ENCODE data around the gene CAMTA1. TPM values are rescaled to one million over a fixed set of nuclear protein-coding genes. Genes with fewer than 3 reads are reported as not detected.
A peak's percentile ranks its signal among the peaks of the same experiment; 100 is the strongest.

CAMTA1 gene
- total and polyA plus RNA-seq, 8 donors, result 13.0 to 54.2 (median 23.6) TPM

GRCh38 chr1:7629011-7629410 is 843.8 kb downstream of the CAMTA1 start:
- Histone ChIP-seq H3K36me3 (no peaks in the 10 kb centered on the region), H3K27ac (no peak overlapping the region), H3K4me1 (no peaks in the 10 kb centered on the region), H3K9me3 (no peaks in the 10 kb centered on the region), H3K27me3 (no peaks in the 10 kb centered on the region), H3K4me3 (no peak overlapping the region)
- intact Hi-C loops (cut with DNase I), result no loop called here
- TF ChIP-seq, protein P1, sequence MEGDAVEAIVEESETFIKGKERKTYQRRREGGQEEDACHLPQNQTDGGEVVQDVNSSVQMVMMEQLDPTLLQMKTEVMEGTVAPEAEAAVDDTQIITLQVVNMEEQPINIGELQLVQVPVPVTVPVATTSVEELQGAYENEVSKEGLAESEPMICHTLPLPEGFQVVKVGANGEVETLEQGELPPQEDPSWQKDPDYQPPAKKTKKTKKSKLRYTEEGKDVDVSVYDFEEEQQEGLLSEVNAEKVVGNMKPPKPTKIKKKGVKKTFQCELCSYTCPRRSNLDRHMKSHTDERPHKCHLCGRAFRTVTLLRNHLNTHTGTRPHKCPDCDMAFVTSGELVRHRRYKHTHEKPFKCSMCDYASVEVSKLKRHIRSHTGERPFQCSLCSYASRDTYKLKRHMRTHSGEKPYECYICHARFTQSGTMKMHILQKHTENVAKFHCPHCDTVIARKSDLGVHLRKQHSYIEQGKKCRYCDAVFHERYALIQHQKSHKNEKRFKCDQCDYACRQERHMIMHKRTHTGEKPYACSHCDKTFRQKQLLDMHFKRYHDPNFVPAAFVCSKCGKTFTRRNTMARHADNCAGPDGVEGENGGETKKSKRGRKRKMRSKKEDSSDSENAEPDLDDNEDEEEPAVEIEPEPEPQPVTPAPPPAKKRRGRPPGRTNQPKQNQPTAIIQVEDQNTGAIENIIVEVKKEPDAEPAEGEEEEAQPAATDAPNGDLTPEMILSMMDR (IDR thresholded peaks at IDR 0.05), result no peak
- WGBS, 2 donors, result 79 to 82% methylated on average over 8 of the region's 8 CpGs
- DNase-seq, result peak in 1 of 6 donors; percentile 16
- FAIRE-seq, result no peak
- no peak for ATAC-seq

DNA sequence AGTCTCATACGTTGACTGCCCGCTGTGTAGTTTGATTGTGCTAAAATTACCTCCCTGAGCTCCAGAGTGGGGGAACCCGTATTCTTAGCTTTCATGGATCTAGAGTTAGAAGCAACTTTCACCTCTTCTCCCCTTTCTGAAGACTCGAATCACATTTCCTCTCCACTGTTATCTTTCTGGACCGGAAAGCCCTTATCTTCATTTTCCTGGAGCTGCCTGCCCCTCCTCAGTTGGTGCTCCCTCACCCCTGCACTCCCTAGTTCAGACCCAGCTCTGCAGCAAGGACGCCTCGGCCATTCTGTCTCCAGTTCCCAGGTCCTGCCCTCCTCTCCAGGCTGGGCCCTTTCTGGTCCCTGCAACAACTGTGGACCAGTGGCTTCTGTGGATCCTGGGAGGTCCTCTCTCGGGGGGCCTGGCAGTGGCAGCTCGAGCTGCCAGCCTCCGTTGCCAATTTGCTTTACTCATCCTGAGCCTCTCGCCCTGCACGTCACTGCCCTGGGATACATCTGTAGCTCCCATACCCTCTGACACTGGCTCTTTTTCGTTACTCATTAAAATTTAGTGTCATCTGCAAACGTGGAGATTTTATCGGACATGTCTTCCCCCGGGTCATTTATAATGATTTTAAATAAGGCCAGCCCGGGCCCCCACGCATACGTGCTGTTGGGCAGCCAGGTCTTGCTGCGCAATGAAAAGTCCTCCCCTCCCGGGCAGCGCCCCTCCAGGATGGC is 844.4 kb downstream of the CAMTA1 start:
- intact Hi-C loops (cut with DNase I), result no loop called here
- Histone ChIP-seq H3K4me3 (no peak overlapping the region), H3K4me1 (no peaks in the 10 kb centered on the region), H3K27ac (no peak overlapping the region), H3K36me3 (no peaks in the 10 kb centered on the region), H3K9me3 (no peaks in the 10 kb centered on the region), H3K27me3 (no peaks in the 10 kb centered on the region)
- WGBS, 2 donors, result 71 to 76% methylated on average over 22 of the region's 22 CpGs
- ATAC-seq (no peak), DNase-seq (peak in 1 of 6 donors; percentile 25), FAIRE-seq (no peak)
- TF ChIP-seq, protein P1 (IDR thresholded peaks at IDR 0.05), result no peak

DNA sequence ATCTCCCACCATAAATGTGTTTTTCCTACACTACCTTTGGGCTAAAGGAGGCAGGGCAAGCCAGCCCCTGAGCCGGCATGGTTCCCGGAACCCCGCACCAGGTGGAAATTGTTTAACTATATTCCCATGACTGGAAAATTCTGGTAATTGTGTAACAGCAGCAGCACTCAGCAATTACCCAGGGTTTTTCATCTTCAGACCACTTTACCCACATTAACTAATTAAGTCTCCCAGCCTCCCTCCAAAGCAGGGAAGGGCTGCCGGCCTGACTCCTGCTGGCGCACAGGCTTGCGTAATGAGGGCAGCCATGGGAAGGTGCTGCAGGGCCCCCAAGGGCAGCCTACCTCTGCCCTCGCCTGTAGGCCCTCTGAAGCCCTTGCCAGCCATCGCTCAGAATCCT is 845.1 kb downstream of the CAMTA1 start:
- TF ChIP-seq, protein P1 (IDR thresholded peaks at IDR 0.05), result no peak
- no peaks in the 10 kb centered on the region for H3K4me1 ChIP-seq
- no peak for DNase-seq
- ATAC-seq, result peak in 3 of 4 donors; percentile 38 to 81 (median 72)
- no peaks in the 10 kb centered on the region for H3K27me3 ChIP-seq
- intact Hi-C loops (cut with DNase I), result no loop called here
- H3K27ac ChIP-seq, result no peak overlapping the region
- FAIRE-seq, result no peak
- no peak overlapping the region for H3K4me3 ChIP-seq
- no peaks in the 10 kb centered on the region for H3K9me3 ChIP-seq
- no peaks in the 10 kb centered on the region for H3K36me3 ChIP-seq
- WGBS, 2 donors, result 55 to 56% methylated on average over 8 of the region's 8 CpGs

DNA sequence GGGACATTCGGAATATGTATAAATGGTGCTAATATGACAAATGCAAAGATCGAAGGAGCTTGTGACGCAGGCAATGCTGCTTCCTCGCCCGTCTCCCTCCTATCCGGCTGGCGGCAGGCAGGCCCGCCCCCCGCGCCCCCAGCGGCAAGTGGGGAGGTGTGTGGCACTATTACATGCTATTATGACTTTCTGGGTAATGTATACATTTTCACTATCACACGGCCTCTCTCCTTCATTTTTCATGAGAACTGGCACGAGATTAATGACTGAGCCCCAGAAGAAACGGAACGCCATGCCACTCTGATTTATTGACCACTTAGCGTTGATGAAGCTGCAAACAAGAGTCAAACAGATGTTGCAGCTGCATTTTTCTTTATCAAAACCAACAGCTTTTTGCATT is 846.9 kb downstream of the CAMTA1 start:
- Histone ChIP-seq H3K4me1 (no peaks in the 10 kb centered on the region), H3K9me3 (no peaks in the 10 kb centered on the region), H3K27me3 (no peaks in the 10 kb centered on the region), H3K36me3 (no peaks in the 10 kb centered on the region), H3K4me3 (no peak overlapping the region), H3K27ac (no peak overlapping the region)
- FAIRE-seq (no peak), ATAC-seq (no peak), DNase-seq (no peak)
- intact Hi-C loops (cut with DNase I), result no loop called here
- WGBS, 2 donors, result 60% methylated on average over 16 of the region's 16 CpGs
- TF ChIP-seq, protein P1 (IDR thresholded peaks at IDR 0.05), result no peak

DNA sequence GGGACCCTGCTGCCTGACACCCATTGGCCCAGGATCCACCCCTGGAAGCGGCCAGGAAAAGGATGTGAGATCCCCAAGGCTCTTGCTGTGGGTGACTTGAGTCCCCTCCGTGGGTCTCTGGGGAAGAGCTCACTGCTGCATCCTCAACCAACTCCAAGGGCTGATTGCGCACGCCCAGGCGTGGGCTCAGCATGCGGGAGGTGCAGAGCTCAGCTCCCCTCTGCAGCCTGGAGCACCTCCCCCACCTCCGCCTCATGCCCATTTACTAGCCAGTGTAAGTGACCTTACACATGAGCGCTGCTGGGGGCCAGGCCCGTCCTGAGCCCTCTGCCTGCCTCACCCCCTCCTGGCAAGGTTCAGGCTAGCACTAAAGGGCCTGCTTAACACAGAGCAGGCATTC is 847.4 kb downstream of the CAMTA1 start:
- WGBS, 2 donors, result 58 to 75% methylated on average over 9 of the region's 9 CpGs
- no peaks in the 10 kb centered on the region for H3K9me3 ChIP-seq
- no peak overlapping the region for H3K4me3 ChIP-seq
- no peaks in the 10 kb centered on the region for H3K27me3 ChIP-seq
- ATAC-seq (no peak), DNase-seq (no peak), FAIRE-seq (no peak)
- TF ChIP-seq, protein P1 (IDR thresholded peaks at IDR 0.05), result no peak
- no peak overlapping the region for H3K27ac ChIP-seq
- no peaks in the 10 kb centered on the region for H3K36me3 ChIP-seq
- intact Hi-C loops (cut with DNase I), result no loop called here
- H3K4me1 ChIP-seq, result no peaks in the 10 kb centered on the region
